Kidney capillary endothelial cell (primary cell): ENCODE measurements around the gene PRKN.
A peak's percentile ranks its signal among the peaks of the same experiment; 100 is the strongest.

ENCODE experiments used
- DNase-seq: peaks from one replicate; pipeline ENCODE4 v3.0.0-alpha.2; 2018; ENCODE audit warnings: low spot score

The PRKN gene

GRCh38 chr6:162727322-162728182 is at the start of gene PRKN, which contains the start of gene PACRG:
Gene PRKN (minus strand): TSS chr6:162727766.
Gene PACRG (plus strand): TSS chr6:162727974.
- DNase-seq: peak; percentile 97

GRCh38 chr6:162777091-162777490 is 49.5 kb upstream of the PRKN start:
- no peak for DNase-seq

GRCh38 chr6:162773996-162774395 is 46.4 kb upstream of the PRKN start:
- DNase-seq: no peak

- no peak for DNase-seq
These were observed 44.9 kb upstream of the PRKN start for GRCh38 chr6:162772466-162772865.

- DNase-seq: no peak
These were observed 43.4 kb upstream of the PRKN start for GRCh38 chr6:162770955-162771354.

GRCh38 chr6:162770136-162770535 is 42.6 kb upstream of the PRKN start:
- DNase-seq: no peak

- DNase-seq: no peak
These were observed 26.2 kb upstream of the PRKN start for GRCh38 chr6:162753775-162754174.

- DNase-seq: no peak
These were observed 23.8 kb upstream of the PRKN start for GRCh38 chr6:162751211-162751859.

- DNase-seq: no peak
These were observed 23.2 kb upstream of the PRKN start for GRCh38 chr6:162750776-162751175.

GRCh38 chr6:162736961-162737360 is 9.4 kb upstream of the PRKN start:
- DNase-seq: no peak

- no peak for DNase-seq
These were observed 5.9 kb upstream of the PRKN start for GRCh38 chr6:162733489-162733888.

GRCh38 chr6:162730502-162730901 is 2.9 kb upstream of the PRKN start:
- no peak for DNase-seq

GRCh38 chr6:162728706-162729105 is 1.1 kb upstream of the PRKN start:
- no peak for DNase-seq

GRCh38 chr6:162728197-162728596 is 631 bp upstream of the PRKN start:
- DNase-seq: no peak

GRCh38 chr6:162726947-162727321 is 632 bp downstream of the PRKN start:
- DNase-seq: no peak

GRCh38 chr6:162722633-162723032 is 4.9 kb downstream of the PRKN start:
- no peak for DNase-seq

- no peak for DNase-seq
These were observed 5.3 kb downstream of the PRKN start for GRCh38 chr6:162722226-162722625.

- no peak for DNase-seq
These were observed 6.2 kb downstream of the PRKN start for GRCh38 chr6:162721404-162721687.

GRCh38 chr6:162719528-162719927 is 8.0 kb downstream of the PRKN start:
- DNase-seq: no peak

GRCh38 chr6:162715601-162716000 is 12.0 kb downstream of the PRKN start:
- DNase-seq: no peak

- DNase-seq: no peak
These were observed 13.4 kb downstream of the PRKN start for GRCh38 chr6:162713974-162714780.

- no peak for DNase-seq
These were observed 14.9 kb downstream of the PRKN start for GRCh38 chr6:162712694-162713093.

- no peak for DNase-seq
These were observed 16.2 kb downstream of the PRKN start for GRCh38 chr6:162711376-162711775.
